IMR-90 (cell line): ENCODE data around the gene LCNL1.

Source experiments
- MXI1 ChIP-seq: IDR thresholded peaks from 2 replicates; pipeline ENCODE4 v1.6.1; 2012; ENCODE audit warnings: low read depth, mild to moderate bottlenecking, low read length, moderate library complexity, borderline replicate concordance
- POLR2A ChIP-seq: IDR thresholded peaks from 2 replicates; pipeline ENCODE4 v1.6.1; 2012; ENCODE audit warnings: mild to moderate bottlenecking, low read depth, low read length
- RAD21 ChIP-seq: IDR thresholded peaks from 2 replicates; pipeline ENCODE4 v1.6.1; 2012; ENCODE audit warnings: low read length, improper control_type of control experiment
- SMC3 ChIP-seq: fragments of 150-350 bp; IDR thresholded peaks from 2 replicates; pipeline ENCODE4 v1.6.1; 2016; ENCODE audit warnings: low read depth, mild to moderate bottlenecking, antibody characterized with exemption, low read length, moderate library complexity
- TF ChIP-seq, protein P1 (sequence below): conservative IDR thresholded peaks from 2 replicates; pipeline ENCODE4 v1.5.1; 2012; ENCODE audit warnings: mild to moderate bottlenecking, low read depth, low read length, improper control_type of control experiment

DNA sequence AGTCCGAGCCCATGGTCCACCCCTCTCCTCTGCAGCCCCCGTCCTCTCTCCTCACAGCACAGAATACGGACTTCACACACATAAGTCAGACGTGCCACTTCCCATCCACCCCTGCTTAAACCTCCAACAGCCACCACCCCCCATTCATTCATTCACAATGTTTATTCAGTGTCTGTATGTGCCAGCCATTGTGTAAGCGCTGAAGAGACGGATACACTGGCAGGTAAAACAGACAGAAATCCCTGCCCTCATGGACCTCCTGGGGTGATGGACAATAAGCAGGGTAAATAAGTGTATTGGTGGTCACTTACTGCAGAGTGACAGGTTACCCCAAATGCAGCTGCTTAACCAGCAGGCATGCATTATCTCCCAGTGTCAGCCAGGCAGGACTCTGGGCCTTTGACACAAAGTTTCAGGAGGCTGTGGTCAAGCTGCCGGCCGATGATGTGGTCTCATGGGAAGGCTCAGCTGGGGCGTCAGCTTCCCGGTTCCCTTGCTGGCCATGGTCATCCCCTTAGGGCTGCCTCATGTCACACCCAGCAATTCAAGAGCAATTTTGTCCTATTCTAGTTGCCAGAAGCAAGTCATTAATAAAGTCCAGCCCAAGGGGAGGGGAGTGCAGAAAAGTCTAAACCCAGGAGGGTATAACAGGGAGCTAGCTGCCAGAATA is 7.6 kb downstream of the LCNL1 start:
- TF ChIP-seq MXI1 (no peak), POLR2A (no peak), RAD21 (no peak), SMC3 (no peak)
- TF ChIP-seq, protein P1, sequence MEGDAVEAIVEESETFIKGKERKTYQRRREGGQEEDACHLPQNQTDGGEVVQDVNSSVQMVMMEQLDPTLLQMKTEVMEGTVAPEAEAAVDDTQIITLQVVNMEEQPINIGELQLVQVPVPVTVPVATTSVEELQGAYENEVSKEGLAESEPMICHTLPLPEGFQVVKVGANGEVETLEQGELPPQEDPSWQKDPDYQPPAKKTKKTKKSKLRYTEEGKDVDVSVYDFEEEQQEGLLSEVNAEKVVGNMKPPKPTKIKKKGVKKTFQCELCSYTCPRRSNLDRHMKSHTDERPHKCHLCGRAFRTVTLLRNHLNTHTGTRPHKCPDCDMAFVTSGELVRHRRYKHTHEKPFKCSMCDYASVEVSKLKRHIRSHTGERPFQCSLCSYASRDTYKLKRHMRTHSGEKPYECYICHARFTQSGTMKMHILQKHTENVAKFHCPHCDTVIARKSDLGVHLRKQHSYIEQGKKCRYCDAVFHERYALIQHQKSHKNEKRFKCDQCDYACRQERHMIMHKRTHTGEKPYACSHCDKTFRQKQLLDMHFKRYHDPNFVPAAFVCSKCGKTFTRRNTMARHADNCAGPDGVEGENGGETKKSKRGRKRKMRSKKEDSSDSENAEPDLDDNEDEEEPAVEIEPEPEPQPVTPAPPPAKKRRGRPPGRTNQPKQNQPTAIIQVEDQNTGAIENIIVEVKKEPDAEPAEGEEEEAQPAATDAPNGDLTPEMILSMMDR: no peak
